ENCODE measurements around the gene GOLGA8J. TPM values are rescaled to one million over a fixed set of nuclear protein-coding genes. Genes with fewer than 3 reads are reported as not detected.
"Not testable (repeated sequence)": the region's sequence is repeated elsewhere in the genome, so short reads cannot be mapped to it uniquely, and the experiment has no call there.

The GOLGA8J gene
- total and polyA plus RNA-seq, 2 donors (not counting 1 experiment from before 2014, with no cell fraction given), result not detected

- Histone ChIP-seq H3K4me3 (replicated peaks in 1 of 4; ENCODE audit: control extremely low read depth in 1 of 4, insufficient read depth in 1 of 4, low read depth in 3 of 4, low read length in 4 of 4) (no peak overlapping the region), H3K79me2 (ENCODE audit: control insufficient read depth, insufficient read depth, low read length) (no peaks in the 10 kb centered on the region), H3K9me3 (ENCODE audit: control insufficient read depth, insufficient read depth, low read depth, low read length) (no peaks in the 10 kb centered on the region), H4K20me1 (ENCODE audit: control insufficient read depth, extremely low read depth, insufficient read depth, low read length) (no peaks in the 10 kb centered on the region), H3K36me3 (ENCODE audit: control insufficient read depth, insufficient read depth, low read length) (no peaks in the 10 kb centered on the region), H2AFZ (ENCODE audit: low read length) (no peak overlapping the region), H3K4me1 (ENCODE audit: control insufficient read depth, extremely low read depth, insufficient read depth, low read length) (no peaks in the 10 kb centered on the region), H3K9ac (ENCODE audit: insufficient read depth, low read length) (no peak overlapping the region), H3K27ac (ENCODE audit: insufficient read depth, low read length) (no peak overlapping the region), H3K4me2 (ENCODE audit: extremely low read depth, insufficient read depth, low read length) (no peak overlapping the region), H3K27me3 (ENCODE audit: control insufficient read depth, insufficient read depth, low read length) (no peaks in the 10 kb centered on the region)
- peak; percentile 17 to 83 for DNase-seq (ENCODE audit: low read depth in 2 of 2)
- no peak for TF ChIP-seq EZH2 (IDR thresholded peaks at IDR 0.05; ENCODE audit: low read length, missing control alignments)
- TF ChIP-seq CTCF (conservative IDR thresholded peaks at IDR 0.05 in 1 of 2, IDR thresholded peaks at IDR 0.05 in 1 of 2; ENCODE audit: low read depth in 1 of 2, low read length in 2 of 2), result no peak
These were observed 40.2 kb upstream of the GOLGA8J start for GRCh38 chr15:30042556-30042955.

- Histone ChIP-seq H3K4me1 (ENCODE audit: control insufficient read depth, extremely low read depth, insufficient read depth, low read length) (no peaks in the 10 kb centered on the region), H4K20me1 (ENCODE audit: control insufficient read depth, extremely low read depth, insufficient read depth, low read length) (no peaks in the 10 kb centered on the region), H3K9ac (ENCODE audit: insufficient read depth, low read length) (no peak overlapping the region), H3K27ac (ENCODE audit: insufficient read depth, low read length) (no peak overlapping the region), H2AFZ (ENCODE audit: low read length) (no peak overlapping the region), H3K4me2 (ENCODE audit: extremely low read depth, insufficient read depth, low read length) (no peak overlapping the region), H3K4me3 (replicated peaks in 1 of 4; ENCODE audit: control extremely low read depth in 1 of 4, insufficient read depth in 1 of 4, low read depth in 3 of 4, low read length in 4 of 4) (no peak overlapping the region), H3K9me3 (ENCODE audit: control insufficient read depth, insufficient read depth, low read depth, low read length) (no peaks in the 10 kb centered on the region), H3K79me2 (ENCODE audit: control insufficient read depth, insufficient read depth, low read length) (no peaks in the 10 kb centered on the region), H3K36me3 (ENCODE audit: control insufficient read depth, insufficient read depth, low read length) (no peaks in the 10 kb centered on the region), H3K27me3 (ENCODE audit: control insufficient read depth, insufficient read depth, low read length) (no peaks in the 10 kb centered on the region)
- TF ChIP-seq CTCF (conservative IDR thresholded peaks at IDR 0.05 in 1 of 2, IDR thresholded peaks at IDR 0.05 in 1 of 2; ENCODE audit: low read depth in 1 of 2, low read length in 2 of 2), result peak; percentile 24 to 40
- TF ChIP-seq EZH2 (IDR thresholded peaks at IDR 0.05; ENCODE audit: low read length, missing control alignments), result no peak
- peak; percentile 34 to 59 for DNase-seq (ENCODE audit: low read depth in 2 of 2)
These were observed 39.5 kb upstream of the GOLGA8J start for GRCh38 chr15:30043211-30043655.

- H3K9ac ChIP-seq (ENCODE audit: insufficient read depth, low read length), result no peak overlapping the region
- no peaks in the 10 kb centered on the region for H3K79me2 ChIP-seq (ENCODE audit: control insufficient read depth, insufficient read depth, low read length)
- no peak overlapping the region for H3K27ac ChIP-seq (ENCODE audit: insufficient read depth, low read length)
- H3K9me3 ChIP-seq (ENCODE audit: control insufficient read depth, insufficient read depth, low read depth, low read length), result no peaks in the 10 kb centered on the region
- H3K4me3 ChIP-seq (replicated peaks in 1 of 4; ENCODE audit: control extremely low read depth in 1 of 4, insufficient read depth in 1 of 4, low read depth in 3 of 4, low read length in 4 of 4), result no peak overlapping the region
- H3K4me1 ChIP-seq (ENCODE audit: control insufficient read depth, extremely low read depth, insufficient read depth, low read length), result no peaks in the 10 kb centered on the region
- H4K20me1 ChIP-seq (ENCODE audit: control insufficient read depth, extremely low read depth, insufficient read depth, low read length), result no peaks in the 10 kb centered on the region
- no peak overlapping the region for H2AFZ ChIP-seq (ENCODE audit: low read length)
- no peaks in the 10 kb centered on the region for H3K27me3 ChIP-seq (ENCODE audit: control insufficient read depth, insufficient read depth, low read length)
- no peak for TF ChIP-seq EZH2 (IDR thresholded peaks at IDR 0.05; ENCODE audit: low read length, missing control alignments)
- no peak for TF ChIP-seq CTCF (conservative IDR thresholded peaks at IDR 0.05 in 1 of 2, IDR thresholded peaks at IDR 0.05 in 1 of 2; ENCODE audit: low read depth in 1 of 2, low read length in 2 of 2)
- DNase-seq (ENCODE audit: low read depth in 2 of 2), result no peak
- no peak overlapping the region for H3K4me2 ChIP-seq (ENCODE audit: extremely low read depth, insufficient read depth, low read length)
- H3K36me3 ChIP-seq (ENCODE audit: control insufficient read depth, insufficient read depth, low read length), result no peaks in the 10 kb centered on the region
These were observed 38.4 kb upstream of the GOLGA8J start for GRCh38 chr15:30044377-30044776.

- not testable (repeated sequence) for H3K27ac ChIP-seq (ENCODE audit: insufficient read depth, low read length); H4K20me1 ChIP-seq (ENCODE audit: control insufficient read depth, extremely low read depth, insufficient read depth, low read length); H3K9me3 ChIP-seq (ENCODE audit: control insufficient read depth, insufficient read depth, low read depth, low read length); H3K36me3 ChIP-seq (ENCODE audit: control insufficient read depth, insufficient read depth, low read length); DNase-seq (ENCODE audit: low read depth in 2 of 2); H3K4me2 ChIP-seq (ENCODE audit: extremely low read depth, insufficient read depth, low read length); H3K4me1 ChIP-seq (ENCODE audit: control insufficient read depth, extremely low read depth, insufficient read depth, low read length); H3K9ac ChIP-seq (ENCODE audit: insufficient read depth, low read length); H3K4me3 ChIP-seq (replicated peaks in 1 of 4; ENCODE audit: control extremely low read depth in 1 of 4, insufficient read depth in 1 of 4, low read depth in 3 of 4, low read length in 4 of 4); H3K79me2 ChIP-seq (ENCODE audit: control insufficient read depth, insufficient read depth, low read length); H3K27me3 ChIP-seq (ENCODE audit: control insufficient read depth, insufficient read depth, low read length); H2AFZ ChIP-seq (ENCODE audit: low read length)
These were observed 37.9 kb upstream of the GOLGA8J start for GRCh38 chr15:30044826-30045225.

Data from fibroblast of lung (primary cell).